HepG2 (cell line): ENCODE results near the gene MYD88. TPM values are rescaled to one million over a fixed set of nuclear protein-coding genes. Genes with fewer than 3 reads are reported as not detected.
A peak's percentile ranks its signal among the peaks of the same experiment; 100 is the strongest.

ENCODE experiments used
- NFIB ChIP-seq: sonication (generic); formaldehyde crosslinking; IDR thresholded peaks from 2 replicates; pipeline ENCODE4 v1.9.0; 2021; ENCODE audit warnings: missing genetic modification reagents, mild to moderate bottlenecking, borderline replicate concordance
- POLR2AphosphoS5 ChIP-seq: IDR thresholded peaks from 2 replicates; pipeline ENCODE4 v1.6.1; 2012; ENCODE audit warnings: low read depth, low read length
- RBM22 ChIP-seq: fragments of 200-400 bp; formaldehyde crosslinking; optimal IDR thresholded peaks from 2 replicates; pipeline ENCODE3; 2017; ENCODE audit warnings: mild to moderate bottlenecking, low read length, moderate library complexity
- TARDBP ChIP-seq: sonication (generic); formaldehyde crosslinking; IDR thresholded peaks from 2 replicates; pipeline ENCODE4 v1.8.0; 2022; ENCODE audit warnings: mild to moderate bottlenecking, missing genetic modification reagents
- ZNF234 ChIP-seq: sonication (generic); formaldehyde crosslinking; conservative IDR thresholded peaks from 2 replicates; pipeline ENCODE4 v1.5.1; 2020; ENCODE audit warnings: mild to moderate bottlenecking, missing genetic modification reagents
- ZNF235 ChIP-seq: sonication (generic); formaldehyde crosslinking; IDR thresholded peaks from 2 replicates; pipeline ENCODE4 v1.8.1; 2023; ENCODE audit warnings: mild to moderate bottlenecking, missing genetic modification reagents, borderline replicate concordance
- ZNF772 ChIP-seq: sonication (generic); formaldehyde crosslinking; IDR thresholded peaks from 2 replicates; pipeline ENCODE4 v1.5.0; 2020; ENCODE audit warnings: mild to moderate bottlenecking, missing genetic modification reagents
- polyA plus RNA-seq, 8 experiments: library from polyadenylated mRNA; depleted of rRNA in 3 of 8; stranded (reverse) in 7 of 8; unstranded in 1 of 8; fragments of >200 nt; fragmentation: Illumina TruSeq in 4 of 8; extraction: Trizol in 4 of 8; gene quantifications; 2 replicates each; pipeline versions ENCODE4 v1.2.1 to v1.2.3, GENCODE V29; 2011 to 2016; ENCODE audit warnings: low read depth in 4 of 8, missing spikeins in 1 of 8, mixed read lengths in 1 of 8; ENCODE audit not compliant: insufficient read depth in 1 of 8
- total RNA-seq, 5 experiments: library from RNA; depleted of rRNA; stranded (reverse); fragments of >200 nt; fragmentation: Illumina TruSeq; extraction: Trizol; gene quantifications; 2 replicates each; pipeline ENCODE4 v1.2.3, GENCODE V29; 2016; ENCODE audit warnings: low read depth in 1 of 5
- TF ChIP-seq, protein P1 (sequence below): sonication (generic); formaldehyde crosslinking; IDR thresholded peaks from 2 replicates; pipeline ENCODE4 v1.4.0; 2020; ENCODE audit warnings: mild to moderate bottlenecking, missing genetic modification reagents
- TF ChIP-seq, protein P2 (sequence below): sonication (generic); formaldehyde crosslinking; IDR thresholded peaks from 2 replicates; pipeline ENCODE4 v1.5.1; 2020; ENCODE audit warnings: missing genetic modification reagents, mild to moderate bottlenecking, borderline replicate concordance
- TF ChIP-seq, protein P3 (sequence below): IDR thresholded peaks from 2 replicates; pipeline ENCODE4 v1.6.1; 2016; ENCODE audit warnings: low read depth, missing genetic modification reagents, missing compliant biosample characterization
- TF ChIP-seq, protein P4 (sequence below): sonication (generic); formaldehyde crosslinking; IDR thresholded peaks from 2 replicates; pipeline ENCODE4 v1.8.1; 2022; ENCODE audit warnings: mild to moderate bottlenecking, missing genetic modification reagents
- TF ChIP-seq, protein P5 (sequence below): sonication (generic); formaldehyde crosslinking; IDR thresholded peaks from 2 replicates; pipeline ENCODE4 v1.4.0; 2020; ENCODE audit warnings: missing genetic modification reagents, borderline replicate concordance

MYD88 gene
- total and polyA plus RNA-seq, 2 of the 13 experiments (the other 11 are each of a cell fraction or from before 2014, with no cell fraction given), result 7.6 to 32.7 TPM

DNA sequence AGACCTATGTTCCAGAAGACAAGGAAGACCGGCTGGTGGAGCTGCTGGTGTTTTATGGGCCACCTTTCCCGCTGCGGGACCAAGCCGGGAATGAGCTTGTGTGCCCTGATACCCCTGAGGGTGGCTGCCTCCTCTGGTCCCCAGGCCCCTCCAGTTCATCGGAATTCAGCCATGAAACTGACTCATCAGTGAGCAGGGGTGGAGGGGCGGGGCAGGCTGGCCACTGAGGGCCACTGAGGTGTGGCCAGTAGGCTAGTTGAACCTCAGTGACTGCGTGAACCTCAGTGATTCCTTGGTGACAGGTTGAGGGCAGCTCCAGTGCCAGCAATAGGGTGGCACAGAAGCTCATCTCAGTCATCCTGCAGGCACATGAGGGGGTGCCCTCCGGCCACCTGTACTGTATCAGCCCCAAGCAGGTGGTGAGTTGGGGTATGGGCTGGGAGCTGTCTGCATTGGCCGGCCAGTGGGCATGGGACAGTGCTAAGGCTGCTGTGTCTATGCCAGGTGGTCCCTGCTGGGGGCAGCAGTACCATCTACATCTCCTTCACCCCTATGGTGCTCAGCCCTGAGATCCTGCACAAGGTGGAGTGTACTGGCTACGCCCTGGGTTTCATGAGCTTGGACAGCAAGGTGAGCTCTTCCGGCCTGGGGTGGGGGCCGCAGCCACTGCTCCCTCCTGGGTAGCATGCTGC lies 21.8 kb upstream of the MYD88 start (continued):
- TF ChIP-seq, protein P1, sequence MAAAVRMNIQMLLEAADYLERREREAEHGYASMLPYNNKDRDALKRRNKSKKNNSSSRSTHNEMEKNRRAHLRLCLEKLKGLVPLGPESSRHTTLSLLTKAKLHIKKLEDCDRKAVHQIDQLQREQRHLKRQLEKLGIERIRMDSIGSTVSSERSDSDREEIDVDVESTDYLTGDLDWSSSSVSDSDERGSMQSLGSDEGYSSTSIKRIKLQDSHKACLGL (CRISPR knock-in tag), result 0 out of 2 replicates have a peak, but pooled peaks have one; percentile 31
- TF ChIP-seq, protein P2, sequence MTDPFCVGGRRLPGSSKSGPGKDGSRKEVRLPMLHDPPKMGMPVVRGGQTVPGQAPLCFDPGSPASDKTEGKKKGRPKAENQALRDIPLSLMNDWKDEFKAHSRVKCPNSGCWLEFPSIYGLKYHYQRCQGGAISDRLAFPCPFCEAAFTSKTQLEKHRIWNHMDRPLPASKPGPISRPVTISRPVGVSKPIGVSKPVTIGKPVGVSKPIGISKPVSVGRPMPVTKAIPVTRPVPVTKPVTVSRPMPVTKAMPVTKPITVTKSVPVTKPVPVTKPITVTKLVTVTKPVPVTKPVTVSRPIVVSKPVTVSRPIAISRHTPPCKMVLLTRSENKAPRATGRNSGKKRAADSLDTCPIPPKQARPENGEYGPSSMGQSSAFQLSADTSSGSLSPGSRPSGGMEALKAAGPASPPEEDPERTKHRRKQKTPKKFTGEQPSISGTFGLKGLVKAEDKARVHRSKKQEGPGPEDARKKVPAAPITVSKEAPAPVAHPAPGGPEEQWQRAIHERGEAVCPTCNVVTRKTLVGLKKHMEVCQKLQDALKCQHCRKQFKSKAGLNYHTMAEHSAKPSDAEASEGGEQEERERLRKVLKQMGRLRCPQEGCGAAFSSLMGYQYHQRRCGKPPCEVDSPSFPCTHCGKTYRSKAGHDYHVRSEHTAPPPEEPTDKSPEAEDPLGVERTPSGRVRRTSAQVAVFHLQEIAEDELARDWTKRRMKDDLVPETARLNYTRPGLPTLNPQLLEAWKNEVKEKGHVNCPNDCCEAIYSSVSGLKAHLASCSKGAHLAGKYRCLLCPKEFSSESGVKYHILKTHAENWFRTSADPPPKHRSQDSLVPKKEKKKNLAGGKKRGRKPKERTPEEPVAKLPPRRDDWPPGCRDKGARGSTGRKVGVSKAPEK (CRISPR knock-in tag), result 0 out of 2 replicates have a peak, but pooled peaks have one; percentile 55
- TF ChIP-seq ZNF234 (CRISPR knock-in tag), result no peak
- TF ChIP-seq, protein P3, sequence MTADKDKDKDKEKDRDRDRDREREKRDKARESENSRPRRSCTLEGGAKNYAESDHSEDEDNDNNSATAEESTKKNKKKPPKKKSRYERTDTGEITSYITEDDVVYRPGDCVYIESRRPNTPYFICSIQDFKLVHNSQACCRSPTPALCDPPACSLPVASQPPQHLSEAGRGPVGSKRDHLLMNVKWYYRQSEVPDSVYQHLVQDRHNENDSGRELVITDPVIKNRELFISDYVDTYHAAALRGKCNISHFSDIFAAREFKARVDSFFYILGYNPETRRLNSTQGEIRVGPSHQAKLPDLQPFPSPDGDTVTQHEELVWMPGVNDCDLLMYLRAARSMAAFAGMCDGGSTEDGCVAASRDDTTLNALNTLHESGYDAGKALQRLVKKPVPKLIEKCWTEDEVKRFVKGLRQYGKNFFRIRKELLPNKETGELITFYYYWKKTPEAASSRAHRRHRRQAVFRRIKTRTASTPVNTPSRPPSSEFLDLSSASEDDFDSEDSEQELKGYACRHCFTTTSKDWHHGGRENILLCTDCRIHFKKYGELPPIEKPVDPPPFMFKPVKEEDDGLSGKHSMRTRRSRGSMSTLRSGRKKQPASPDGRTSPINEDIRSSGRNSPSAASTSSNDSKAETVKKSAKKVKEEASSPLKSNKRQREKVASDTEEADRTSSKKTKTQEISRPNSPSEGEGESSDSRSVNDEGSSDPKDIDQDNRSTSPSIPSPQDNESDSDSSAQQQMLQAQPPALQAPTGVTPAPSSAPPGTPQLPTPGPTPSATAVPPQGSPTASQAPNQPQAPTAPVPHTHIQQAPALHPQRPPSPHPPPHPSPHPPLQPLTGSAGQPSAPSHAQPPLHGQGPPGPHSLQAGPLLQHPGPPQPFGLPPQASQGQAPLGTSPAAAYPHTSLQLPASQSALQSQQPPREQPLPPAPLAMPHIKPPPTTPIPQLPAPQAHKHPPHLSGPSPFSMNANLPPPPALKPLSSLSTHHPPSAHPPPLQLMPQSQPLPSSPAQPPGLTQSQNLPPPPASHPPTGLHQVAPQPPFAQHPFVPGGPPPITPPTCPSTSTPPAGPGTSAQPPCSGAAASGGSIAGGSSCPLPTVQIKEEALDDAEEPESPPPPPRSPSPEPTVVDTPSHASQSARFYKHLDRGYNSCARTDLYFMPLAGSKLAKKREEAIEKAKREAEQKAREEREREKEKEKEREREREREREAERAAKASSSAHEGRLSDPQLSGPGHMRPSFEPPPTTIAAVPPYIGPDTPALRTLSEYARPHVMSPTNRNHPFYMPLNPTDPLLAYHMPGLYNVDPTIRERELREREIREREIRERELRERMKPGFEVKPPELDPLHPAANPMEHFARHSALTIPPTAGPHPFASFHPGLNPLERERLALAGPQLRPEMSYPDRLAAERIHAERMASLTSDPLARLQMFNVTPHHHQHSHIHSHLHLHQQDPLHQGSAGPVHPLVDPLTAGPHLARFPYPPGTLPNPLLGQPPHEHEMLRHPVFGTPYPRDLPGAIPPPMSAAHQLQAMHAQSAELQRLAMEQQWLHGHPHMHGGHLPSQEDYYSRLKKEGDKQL, result no peak
- no peak for TF ChIP-seq ZNF235
- TF ChIP-seq NFIB (CRISPR knock-in tag), result 0 out of 2 replicates have a peak, but pooled peaks have one; percentile 55
- TF ChIP-seq, protein P4, sequence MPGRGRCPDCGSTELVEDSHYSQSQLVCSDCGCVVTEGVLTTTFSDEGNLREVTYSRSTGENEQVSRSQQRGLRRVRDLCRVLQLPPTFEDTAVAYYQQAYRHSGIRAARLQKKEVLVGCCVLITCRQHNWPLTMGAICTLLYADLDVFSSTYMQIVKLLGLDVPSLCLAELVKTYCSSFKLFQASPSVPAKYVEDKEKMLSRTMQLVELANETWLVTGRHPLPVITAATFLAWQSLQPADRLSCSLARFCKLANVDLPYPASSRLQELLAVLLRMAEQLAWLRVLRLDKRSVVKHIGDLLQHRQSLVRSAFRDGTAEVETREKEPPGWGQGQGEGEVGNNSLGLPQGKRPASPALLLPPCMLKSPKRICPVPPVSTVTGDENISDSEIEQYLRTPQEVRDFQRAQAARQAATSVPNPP (CRISPR knock-in tag), result 0 out of 2 replicates have a peak, but pooled peaks have one; percentile 29
- no peak for TF ChIP-seq ZNF772 (CRISPR knock-in tag)
- TF ChIP-seq, protein P5, sequence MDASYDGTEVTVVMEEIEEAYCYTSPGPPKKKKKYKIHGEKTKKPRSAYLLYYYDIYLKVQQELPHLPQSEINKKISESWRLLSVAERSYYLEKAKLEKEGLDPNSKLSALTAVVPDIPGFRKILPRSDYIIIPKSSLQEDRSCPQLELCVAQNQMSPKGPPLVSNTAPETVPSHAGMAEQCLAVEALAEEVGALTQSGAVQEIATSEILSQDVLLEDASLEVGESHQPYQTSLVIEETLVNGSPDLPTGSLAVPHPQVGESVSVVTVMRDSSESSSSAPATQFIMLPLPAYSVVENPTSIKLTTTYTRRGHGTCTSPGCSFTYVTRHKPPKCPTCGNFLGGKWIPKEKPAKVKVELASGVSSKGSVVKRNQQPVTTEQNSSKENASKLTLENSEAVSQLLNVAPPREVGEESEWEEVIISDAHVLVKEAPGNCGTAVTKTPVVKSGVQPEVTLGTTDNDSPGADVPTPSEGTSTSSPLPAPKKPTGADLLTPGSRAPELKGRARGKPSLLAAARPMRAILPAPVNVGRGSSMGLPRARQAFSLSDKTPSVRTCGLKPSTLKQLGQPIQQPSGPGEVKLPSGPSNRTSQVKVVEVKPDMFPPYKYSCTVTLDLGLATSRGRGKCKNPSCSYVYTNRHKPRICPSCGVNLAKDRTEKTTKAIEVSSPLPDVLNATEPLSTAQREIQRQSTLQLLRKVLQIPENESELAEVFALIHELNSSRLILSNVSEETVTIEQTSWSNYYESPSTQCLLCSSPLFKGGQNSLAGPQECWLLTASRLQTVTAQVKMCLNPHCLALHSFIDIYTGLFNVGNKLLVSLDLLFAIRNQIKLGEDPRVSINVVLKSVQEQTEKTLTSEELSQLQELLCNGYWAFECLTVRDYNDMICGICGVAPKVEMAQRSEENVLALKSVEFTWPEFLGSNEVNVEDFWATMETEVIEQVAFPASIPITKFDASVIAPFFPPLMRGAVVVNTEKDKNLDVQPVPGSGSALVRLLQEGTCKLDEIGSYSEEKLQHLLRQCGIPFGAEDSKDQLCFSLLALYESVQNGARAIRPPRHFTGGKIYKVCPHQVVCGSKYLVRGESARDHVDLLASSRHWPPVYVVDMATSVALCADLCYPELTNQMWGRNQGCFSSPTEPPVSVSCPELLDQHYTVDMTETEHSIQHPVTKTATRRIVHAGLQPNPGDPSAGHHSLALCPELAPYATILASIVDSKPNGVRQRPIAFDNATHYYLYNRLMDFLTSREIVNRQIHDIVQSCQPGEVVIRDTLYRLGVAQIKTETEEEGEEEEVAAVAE (CRISPR knock-in tag), result no peak
- TF ChIP-seq POLR2AphosphoS5, result peak; percentile 39
- peak; percentile 46 for TF ChIP-seq RBM22
- TF ChIP-seq TARDBP (CRISPR knock-in tag), result no peak; the same call in 1 of the 2 replicates
